DOHH2 (cell line): ENCODE results near the gene CACNA2D1.

Experiments used
- EZH2phosphoT487 ChIP-seq: fragments of 200-600 bp; sonication (generic); IDR thresholded peaks from 2 replicates; pipeline ENCODE4 v1.6.1; 2017; ENCODE audit warnings: borderline replicate concordance, mild to moderate bottlenecking, antibody characterized with exemption, low read length, moderate library complexity, mixed read lengths
- TF ChIP-seq, protein P1 (sequence below): fragments of 200-600 bp; sonication (generic); IDR thresholded peaks from one replicate; pipeline ENCODE4 v1.5.1; 2014; ENCODE audit warnings: antibody characterized with exemption, mild to moderate bottlenecking, low read depth, low read length; ENCODE audit not compliant: poor library complexity, severe bottlenecking

GRCh38 chr7:82053453-82054032 is 390.0 kb downstream of the CACNA2D1 start:
- TF ChIP-seq, protein P1, sequence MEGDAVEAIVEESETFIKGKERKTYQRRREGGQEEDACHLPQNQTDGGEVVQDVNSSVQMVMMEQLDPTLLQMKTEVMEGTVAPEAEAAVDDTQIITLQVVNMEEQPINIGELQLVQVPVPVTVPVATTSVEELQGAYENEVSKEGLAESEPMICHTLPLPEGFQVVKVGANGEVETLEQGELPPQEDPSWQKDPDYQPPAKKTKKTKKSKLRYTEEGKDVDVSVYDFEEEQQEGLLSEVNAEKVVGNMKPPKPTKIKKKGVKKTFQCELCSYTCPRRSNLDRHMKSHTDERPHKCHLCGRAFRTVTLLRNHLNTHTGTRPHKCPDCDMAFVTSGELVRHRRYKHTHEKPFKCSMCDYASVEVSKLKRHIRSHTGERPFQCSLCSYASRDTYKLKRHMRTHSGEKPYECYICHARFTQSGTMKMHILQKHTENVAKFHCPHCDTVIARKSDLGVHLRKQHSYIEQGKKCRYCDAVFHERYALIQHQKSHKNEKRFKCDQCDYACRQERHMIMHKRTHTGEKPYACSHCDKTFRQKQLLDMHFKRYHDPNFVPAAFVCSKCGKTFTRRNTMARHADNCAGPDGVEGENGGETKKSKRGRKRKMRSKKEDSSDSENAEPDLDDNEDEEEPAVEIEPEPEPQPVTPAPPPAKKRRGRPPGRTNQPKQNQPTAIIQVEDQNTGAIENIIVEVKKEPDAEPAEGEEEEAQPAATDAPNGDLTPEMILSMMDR = no peak
- TF ChIP-seq EZH2phosphoT487 = no peak
